Stomach (tissue), 4 donors: Measurements from ENCODE around the gene DENND1B.

ENCODE experiments used
- POLR2A ChIP-seq, 4 donors: fragments of 450-650 bp; IDR thresholded peaks; one replicate each; pipeline ENCODE4 v1.6.1; 2016; ENCODE audit warnings: antibody characterized with exemption in 4 of 4, control low read depth in 2 of 4, mild to moderate bottlenecking in 1 of 4, moderate library complexity in 1 of 4
- TF ChIP-seq, protein P1 (sequence below), 7 experiments: fragments of 450-650 bp in 4 of 7; fragments of 200-600 bp in 3 of 7; sonication (generic) in 3 of 7; IDR thresholded peaks; one replicate each; pipeline ENCODE4 v1.5.1; 2016 to 2019; ENCODE audit warnings: antibody characterized with exemption in 7 of 7, control low read depth in 2 of 7, mild to moderate bottlenecking in 1 of 7

DNA sequence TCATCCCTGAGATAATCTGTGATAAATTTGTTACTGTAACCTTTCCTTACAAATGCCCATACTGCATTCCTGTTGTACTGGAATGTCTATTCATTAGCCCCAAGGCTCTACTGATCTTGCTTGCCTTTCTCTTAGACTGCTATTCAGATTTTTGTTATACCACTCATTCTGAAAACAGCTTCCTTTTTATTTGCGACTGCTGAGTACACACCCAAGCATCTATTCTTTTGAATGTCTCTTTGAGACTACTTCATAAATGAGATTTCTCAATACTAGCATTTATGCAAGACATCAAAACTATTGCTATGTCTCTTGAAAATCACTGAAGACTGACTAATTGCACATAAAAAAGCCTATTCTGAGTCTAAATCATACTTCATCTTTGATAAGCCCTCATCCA, 38.6 kb downstream of the DENND1B start:
- no peak for TF ChIP-seq POLR2A (IDR thresholded peaks at IDR 0.05)
- TF ChIP-seq, protein P1, sequence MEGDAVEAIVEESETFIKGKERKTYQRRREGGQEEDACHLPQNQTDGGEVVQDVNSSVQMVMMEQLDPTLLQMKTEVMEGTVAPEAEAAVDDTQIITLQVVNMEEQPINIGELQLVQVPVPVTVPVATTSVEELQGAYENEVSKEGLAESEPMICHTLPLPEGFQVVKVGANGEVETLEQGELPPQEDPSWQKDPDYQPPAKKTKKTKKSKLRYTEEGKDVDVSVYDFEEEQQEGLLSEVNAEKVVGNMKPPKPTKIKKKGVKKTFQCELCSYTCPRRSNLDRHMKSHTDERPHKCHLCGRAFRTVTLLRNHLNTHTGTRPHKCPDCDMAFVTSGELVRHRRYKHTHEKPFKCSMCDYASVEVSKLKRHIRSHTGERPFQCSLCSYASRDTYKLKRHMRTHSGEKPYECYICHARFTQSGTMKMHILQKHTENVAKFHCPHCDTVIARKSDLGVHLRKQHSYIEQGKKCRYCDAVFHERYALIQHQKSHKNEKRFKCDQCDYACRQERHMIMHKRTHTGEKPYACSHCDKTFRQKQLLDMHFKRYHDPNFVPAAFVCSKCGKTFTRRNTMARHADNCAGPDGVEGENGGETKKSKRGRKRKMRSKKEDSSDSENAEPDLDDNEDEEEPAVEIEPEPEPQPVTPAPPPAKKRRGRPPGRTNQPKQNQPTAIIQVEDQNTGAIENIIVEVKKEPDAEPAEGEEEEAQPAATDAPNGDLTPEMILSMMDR (IDR thresholded peaks at IDR 0.05) = no peak
